ENCODE data around the gene ELF3.
"Not testable (repeated sequence)": the region's sequence is repeated elsewhere in the genome, so short reads cannot be mapped to it uniquely, and the experiment has no call there.

The ELF3 gene

DNA sequence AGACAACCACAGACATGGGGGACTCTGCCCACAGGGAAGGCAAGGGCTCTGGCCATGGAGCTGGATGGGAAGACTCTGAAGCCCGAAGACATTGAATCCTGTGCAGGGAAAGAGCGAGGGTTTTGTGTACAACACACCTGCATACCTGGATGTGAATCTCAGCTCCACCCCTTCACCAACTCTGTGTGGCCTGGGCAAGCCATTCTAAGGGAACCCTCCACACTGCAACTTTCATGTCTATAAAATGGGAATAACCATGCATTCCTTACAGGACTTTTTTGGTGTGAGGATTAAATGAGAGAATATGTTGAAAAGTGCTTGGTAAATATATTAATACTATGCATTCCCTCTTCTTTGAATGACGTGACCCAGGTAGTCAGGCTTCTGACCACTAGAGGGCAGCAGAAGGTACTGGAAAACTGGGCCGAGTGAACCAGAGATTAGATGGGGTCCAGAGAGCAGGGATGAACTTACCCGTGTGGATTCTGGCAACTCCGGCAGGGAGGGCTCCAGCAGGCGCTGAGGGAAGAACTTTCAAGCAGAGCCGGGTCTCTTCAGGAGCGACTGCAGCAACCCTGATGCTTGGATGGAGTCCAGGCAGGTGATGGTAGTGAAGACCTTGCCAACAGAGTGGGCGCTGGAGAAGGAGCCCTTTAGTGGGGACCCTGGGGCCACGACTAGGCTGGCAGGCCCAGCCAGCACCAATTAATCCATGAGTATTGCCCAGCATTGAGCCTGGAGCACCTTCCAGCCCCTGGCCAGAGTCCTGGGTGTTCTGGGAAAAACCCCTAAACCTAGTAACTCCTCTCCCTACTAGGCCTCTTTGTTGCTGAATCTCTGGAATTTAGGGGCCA, 834 bp upstream of the ELF3 start:
- peak; percentile 45 for DNase-seq

DNA sequence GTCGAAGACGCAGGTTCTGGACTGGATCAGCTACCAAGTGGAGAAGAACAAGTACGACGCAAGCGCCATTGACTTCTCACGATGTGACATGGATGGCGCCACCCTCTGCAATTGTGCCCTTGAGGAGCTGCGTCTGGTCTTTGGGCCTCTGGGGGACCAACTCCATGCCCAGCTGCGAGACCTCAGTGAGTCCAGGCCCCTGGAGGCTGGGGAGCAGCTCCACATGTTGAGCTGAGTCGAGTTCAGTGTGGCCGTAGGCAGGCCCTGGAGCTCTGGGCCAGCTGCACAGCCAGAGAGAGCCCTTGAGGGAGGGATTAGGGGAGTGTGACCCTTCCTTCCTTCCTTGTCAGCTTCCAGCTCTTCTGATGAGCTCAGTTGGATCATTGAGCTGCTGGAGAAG, 1.6 kb downstream of the ELF3 start:
- DNase-seq, result no peak

DNA sequence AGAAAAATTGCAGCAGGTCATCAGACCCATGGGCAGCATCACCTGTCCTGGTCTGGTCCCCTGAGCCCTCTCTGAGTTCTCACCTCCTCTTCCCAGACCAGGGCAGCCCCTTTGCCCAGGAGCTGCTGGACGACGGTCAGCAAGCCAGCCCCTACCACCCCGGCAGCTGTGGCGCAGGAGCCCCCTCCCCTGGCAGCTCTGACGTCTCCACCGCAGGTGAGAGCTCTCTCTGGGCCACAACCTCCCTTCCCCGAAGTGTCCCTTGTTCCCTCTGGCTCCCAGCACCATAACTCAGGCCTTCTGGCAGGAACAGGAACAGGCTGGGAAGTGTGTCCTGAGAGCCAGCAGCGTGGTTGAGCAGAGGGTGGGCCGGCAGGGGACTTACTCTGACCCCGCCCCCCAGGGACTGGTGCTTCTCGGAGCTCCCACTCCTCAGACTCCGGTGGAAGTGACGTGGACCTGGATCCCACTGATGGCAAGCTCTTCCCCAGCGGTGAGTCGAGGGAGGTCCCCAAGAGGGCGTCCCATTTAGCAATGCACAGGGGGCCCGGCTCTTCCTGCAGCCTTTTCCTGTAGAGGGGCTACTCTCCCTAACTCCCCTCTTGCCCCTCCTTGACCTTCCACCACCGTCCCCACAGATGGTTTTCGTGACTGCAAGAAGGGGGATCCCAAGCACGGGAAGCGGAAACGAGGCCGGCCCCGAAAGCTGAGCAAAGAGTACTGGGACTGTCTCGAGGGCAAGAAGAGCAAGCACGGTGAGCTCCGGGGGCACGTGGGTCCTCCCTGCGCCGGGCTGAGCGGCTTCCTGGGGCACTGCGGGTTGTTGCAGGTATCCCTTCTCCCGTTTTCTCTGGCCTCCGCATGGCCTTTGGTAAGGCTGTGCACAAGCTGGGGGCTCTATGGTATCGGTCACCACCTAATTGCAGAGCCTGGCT, 2.4 kb downstream of the ELF3 start:
- DNase-seq, result no peak

DNA sequence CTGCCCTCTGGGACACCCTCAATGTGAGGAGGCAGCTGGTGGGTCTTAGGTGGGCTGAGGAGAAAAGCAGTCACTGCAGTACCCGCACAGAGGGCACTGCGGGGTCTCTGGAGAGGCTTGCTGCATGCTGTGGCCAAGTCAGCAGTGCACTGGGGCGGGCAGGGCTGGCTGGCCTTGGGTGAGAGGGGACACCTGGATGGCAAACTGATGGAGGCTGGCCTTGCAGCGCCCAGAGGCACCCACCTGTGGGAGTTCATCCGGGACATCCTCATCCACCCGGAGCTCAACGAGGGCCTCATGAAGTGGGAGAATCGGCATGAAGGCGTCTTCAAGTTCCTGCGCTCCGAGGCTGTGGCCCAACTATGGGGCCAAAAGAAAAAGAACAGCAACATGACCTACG, 3.2 kb downstream of the ELF3 start:
- DNase-seq, result no peak

DNA sequence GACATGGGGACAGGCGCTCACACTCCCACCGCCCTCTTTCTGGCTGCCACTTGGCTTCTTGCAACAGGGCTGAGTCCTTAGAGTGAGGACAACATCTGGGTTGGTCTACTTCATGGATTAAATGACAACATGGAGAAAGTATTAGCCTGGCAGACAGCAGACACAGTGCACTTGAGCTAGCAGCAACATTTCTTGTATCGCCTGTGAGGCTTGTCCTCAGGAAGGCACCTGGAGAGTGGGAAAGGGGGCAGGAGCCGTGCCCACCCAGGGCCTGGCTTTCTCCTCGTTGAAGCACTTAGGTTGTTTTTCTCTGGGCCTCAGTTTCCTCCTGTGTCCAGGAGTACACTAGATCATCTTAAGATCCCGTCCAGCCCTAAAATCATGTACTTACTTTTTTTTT, 3.7 kb downstream of the ELF3 start:
- no peak for DNase-seq

DNA sequence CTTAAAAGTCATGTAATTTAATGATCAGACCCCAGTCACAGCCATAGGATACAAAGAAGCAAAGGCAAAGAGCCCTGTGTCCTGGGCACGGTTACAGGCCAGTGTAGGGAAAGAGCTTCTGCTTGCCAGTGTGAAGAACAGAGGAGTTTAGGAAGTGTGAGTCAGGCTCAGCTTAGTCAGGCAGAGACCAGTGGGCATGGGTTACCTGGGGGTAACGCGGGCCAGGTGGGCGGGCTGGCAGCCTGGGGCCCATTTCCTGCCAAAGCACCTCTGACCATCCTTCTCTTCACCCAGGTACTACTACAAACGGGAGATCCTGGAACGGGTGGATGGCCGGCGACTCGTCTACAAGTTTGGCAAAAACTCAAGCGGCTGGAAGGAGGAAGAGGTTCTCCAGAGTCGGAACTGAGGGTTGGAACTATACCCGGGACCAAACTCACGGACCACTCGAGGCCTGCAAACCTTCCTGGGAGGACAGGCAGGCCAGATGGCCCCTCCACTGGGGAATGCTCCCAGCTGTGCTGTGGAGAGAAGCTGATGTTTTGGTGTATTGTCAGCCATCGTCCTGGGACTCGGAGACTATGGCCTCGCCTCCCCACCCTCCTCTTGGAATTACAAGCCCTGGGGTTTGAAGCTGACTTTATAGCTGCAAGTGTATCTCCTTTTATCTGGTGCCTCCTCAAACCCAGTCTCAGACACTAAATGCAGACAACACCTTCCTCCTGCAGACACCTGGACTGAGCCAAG, 4.7 kb downstream of the ELF3 start:
- no peak for DNase-seq

DNA sequence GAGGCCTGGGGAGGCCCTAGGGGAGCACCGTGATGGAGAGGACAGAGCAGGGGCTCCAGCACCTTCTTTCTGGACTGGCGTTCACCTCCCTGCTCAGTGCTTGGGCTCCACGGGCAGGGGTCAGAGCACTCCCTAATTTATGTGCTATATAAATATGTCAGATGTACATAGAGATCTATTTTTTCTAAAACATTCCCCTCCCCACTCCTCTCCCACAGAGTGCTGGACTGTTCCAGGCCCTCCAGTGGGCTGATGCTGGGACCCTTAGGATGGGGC, 5.2 kb downstream of the ELF3 start:
- no peak for DNase-seq

DNA sequence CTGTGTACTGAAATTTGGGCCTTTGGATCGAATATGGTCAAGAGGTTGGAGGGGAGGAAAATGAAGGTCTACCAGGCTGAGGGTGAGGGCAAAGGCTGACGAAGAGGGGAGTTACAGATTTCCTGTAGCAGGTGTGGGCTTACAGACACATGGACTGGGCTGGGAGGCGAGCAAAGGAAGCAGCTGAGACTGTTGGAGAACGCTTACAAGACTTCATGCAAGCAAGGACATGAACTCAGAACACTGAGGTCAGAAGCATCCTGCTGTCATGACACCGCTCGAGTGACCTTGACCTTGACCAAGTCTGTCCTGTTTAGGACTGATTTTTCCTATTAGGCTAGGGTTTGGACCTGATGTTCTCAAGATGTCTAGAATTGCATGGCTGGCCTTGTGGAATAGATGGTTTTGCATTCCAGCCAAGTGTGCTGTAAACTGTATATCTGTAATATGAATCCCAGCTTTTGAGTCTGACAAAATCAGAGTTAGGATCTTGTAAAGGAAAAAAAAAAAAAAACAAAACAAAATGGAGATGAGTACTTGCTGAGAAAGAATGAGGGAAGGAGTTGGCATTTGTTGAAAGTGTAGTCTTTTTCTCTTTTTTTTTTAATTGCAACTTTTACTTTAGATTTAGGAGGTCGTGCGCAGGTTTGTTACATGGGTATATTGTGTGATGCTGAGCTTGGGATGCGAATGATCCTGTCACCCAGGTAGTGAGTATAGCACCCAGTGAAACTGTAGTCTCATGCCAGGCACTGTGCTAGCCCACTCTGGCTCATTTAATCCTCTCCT, 5.8 kb downstream of the ELF3 start:
- no peak for DNase-seq

DNA sequence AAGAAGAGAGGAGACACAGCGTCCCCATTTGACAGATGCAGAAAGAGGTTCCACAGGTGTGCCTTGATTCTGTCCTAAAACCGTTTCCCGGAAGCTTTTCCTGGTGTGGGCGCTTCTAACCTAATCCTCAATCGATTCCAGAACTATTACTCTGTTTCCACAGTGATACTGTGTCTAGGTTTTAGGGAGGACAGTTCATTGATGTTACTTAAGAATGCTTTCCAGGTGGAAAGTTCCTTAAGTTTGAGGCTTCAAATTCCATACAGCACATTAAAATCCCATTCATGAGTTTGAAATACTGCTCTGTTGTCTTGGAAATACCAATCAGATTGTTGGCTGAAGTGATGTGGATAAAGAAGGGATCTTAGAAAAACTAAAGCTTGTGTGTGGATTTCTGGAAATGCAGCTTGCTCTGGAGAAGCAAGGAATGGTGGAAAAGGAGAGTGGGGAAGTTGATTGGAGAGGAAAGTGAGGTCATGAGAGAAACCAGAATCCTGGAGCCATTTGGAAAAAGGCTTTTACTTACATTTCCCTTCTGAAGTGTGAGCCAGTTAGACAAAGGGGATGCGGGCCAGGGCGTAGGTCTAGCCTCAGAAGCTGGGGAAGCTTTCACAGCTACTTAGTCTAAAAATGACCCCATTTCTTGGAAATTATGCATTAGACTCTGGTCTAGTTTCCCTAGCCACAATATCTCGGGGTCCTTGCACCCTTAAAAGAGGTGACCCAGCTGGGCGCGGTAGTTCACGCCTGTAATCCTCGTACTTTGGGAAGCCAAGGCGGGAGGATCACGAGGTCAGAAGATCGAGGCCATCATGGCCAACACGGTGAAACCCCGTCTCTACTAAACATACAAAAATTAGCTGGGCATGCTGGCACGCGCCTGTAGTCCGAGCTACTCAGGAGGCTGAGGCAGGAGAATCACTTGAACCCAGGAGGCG, 6.7 kb downstream of the ELF3 start:
- DNase-seq, result no peak

DNA sequence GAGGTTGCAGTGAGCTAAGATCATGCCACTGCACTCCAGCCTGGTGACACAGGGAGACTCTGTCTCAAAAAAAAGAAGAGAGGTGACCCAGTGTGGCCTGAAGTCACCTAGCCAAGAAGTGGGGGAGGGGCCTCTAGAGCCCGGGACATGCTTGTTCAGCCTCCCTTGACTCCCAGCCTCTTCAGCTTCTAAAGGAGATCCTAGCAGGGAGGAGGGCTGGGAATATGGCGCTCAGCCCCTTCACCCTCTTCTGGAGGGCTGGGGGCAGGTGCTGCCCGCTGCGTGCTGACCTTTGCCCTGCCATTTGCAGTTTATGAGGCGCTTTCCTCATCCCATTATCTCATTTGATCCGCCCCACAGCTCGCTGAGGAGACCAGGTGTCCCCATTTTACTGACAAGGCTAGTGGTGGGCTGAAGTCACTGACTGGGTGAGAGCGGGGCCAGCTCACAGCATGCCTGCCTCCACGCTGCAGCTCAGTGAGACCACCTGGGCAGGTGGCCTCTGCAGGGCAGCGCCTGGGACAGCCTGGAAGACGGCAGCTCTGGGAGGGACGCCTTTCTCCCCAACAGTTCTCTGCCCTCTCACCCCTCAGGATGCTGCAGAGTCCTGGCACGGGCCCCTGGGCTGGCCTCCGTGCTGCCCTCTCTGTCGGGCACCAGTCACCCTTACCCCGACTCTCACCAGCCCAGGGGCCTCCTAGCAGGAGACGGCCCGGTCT, 7.5 kb downstream of the ELF3 start:
- no peak for DNase-seq

DNA sequence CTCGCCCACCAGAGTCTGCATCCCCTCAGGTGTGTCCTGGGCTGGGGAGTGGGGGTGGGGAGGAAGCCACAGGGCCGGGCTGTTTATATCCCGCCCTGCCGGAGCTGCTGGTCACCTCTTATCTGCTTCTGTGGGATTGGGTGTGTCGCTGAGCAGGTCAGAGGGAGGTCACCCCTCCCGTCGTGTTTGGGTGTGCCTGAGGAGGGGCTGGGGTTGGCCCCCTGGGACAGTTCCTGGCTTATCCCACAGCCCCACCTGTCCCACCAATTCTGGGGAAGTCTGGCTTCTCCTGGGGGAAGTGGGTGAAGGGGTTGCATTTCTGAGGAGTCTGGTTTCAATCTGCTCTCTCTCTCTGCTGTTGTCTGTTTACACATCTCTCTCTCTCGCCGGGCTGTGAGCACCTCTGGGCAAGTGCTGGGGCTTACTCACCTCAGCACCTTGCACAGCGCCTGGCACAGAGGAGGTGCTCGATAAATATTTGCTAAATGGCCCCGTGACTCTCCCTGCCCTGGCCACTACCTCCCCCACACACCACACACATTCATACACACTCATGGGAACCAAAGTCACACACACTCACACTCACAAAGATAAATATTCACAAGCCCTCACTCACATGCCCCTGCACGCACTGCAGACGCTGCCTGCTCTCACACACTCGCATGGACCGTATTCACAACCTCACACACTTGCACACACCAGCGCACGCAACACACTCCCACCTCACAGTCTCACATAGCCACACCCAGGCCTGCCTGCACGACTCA, 8.3 kb downstream of the ELF3 start:
- DNase-seq, result no peak

DNA sequence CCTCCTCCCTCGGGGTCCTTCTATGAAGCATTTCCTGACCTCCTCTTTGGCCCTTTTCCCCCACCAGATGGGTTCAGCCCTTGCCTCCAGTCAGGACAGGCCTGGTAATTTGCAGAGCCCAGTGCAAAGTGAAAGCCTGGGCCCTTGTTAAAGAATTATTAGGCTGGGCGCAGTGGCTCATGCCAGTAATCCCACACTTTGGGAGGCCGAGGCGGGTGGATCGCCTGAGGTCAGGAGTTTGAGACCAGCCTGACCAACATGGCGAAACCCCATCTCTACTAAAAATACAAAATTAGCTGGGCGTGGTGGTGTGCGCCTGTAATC, 8.8 kb downstream of the ELF3 start:
- not testable (repeated sequence) for DNase-seq

DNA sequence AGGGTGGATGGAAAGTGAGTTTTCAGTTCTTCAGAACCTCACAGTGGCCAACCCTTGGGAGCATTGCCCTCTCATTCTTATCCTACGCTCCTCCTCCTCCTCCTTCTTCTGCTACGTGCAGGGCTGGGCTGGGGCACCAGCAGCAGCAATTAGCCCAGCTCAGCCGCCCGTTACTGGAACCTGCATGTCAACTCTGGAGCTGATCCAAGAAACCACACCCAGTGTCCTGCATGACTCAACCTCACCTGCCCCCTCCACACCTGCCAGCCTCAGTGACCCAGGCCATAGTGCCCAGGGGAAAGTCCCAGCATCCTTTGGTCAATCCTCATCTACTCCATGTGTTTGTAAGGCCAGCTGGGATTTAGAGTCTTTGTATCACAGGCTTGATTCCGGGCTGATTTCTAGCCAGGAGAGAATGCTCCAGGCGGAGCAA, 12.6 kb downstream of the ELF3 start:
- no peak for DNase-seq

DNA sequence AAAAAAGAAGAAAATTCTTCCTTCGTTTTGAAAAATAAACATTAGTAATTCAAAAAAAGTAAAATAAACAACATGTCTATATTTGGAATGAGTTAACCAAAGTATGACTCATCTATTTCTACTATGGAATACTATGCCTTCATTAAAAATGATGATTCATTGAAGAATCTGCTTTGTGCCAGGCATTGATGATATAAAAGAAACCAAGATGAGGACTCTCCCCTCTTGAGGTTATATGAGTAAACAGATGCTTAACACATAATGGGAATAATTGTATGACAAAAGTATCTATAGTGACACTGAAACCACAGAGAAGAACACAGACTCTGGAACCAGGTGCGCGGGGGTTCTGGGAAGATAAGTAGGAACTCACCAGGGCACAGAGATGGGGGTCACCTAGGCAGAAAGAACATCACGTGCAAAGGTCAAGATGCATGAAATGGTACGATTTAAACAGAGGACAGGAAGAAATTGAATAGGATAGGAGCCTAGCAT, 18.8 kb downstream of the ELF3 start:
- DNase-seq, result no peak

DNA sequence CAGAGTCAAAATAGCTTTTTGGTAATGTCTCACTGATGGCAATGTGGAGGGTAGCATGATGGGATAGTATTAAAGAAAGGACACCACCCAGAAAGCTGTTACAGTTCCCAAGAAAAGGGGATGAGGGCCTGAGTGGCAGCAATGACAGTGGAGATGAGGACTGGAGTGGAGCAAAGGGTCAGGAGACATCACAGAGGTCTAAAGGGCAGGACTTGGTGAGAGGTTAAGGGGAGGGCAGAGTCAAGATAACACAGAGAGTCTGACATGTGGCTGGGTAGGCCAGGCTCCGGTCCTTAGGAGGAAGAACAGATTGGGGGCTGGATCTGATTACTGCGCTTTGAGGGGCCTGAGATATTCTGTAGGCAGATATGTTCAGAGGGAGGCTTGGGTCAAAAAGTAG, 19.3 kb downstream of the ELF3 start:
- no peak for DNase-seq

DNA sequence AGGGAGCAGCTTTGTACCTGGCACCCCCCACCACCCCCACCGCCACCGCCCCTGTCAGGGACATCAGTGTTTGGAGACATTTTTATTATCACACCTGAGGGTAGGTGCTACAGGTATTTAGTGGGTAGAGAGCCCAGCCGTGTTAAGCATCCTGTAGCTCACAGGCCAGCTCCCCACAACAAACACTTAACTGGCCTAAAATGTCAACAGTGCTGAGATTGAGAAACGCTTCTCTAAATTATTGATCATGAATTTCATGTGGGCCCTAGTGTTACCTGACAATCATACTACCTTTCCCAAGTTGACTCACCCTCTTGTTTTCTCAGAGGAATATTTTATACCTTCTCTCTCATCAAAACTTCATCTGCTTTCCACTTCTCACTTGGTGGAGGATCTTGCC, 21.4 kb downstream of the ELF3 start:
- no peak for DNase-seq

DNA sequence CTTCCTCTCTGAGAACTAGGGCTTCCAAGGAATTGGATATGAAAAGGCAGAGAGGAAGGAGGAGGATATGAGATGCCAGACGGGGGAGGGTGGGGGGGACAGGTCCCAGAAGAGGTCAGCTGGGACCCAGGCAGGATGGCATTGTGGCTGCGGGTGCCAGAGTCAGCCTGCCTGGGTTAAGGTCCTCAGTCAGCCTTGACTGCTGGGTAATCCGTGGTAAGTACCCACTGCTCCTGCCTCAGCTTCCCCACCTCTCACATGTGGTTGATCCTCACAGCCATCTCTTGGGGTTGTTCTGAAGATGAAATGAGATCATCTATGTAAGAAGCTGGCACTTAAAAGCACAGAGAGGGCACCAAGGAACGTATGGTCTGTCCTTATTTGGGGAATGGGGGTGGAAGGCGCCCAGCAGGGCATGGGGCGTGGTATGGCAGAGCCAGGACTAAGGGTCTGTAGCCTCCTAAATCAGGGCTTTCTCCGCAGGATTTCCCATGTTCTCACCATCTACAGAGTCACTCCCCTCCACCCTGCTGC, 23.8 kb downstream of the ELF3 start:
- DNase-seq, result no peak

DNA sequence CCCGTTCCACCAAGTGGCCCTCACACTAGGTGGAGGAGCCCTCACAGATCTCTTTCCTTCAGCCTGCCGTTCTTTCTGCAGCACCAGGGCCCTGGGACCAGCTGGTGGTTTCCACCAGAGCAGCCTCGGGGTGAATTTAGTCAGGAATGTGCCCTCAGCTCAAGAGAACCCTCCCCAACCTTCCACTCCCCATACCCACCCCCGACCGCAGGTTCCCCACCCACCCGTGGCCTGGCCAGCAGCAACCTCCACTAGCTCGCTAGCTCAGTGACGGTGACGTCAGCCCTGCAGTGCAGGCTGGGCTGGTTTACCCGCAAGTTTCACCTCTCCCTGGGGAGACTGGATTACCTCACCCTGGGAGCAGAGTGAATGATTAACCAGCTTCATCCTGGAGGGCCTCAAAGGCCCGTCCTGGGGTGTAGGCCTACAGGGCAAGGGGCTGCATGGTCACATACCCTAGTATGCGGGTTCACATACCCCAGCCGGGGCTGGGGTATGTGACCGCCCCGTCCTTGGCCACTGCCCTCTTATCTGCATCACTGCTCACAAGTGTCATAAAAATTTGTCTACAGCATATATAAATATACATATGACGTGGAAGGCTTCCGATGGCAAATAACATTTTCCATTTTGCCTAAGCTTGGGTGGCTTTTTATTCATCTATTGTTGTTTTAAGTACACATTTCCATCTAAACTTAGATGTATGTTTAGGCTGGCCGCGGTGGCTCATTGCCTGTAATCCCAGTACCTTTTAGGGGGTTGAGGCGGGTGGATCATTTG, 24.5 kb downstream of the ELF3 start:
- no peak for DNase-seq
